IPS-18a (cell line): ENCODE data around the gene ULBP2.
"Not testable (repeated sequence)": the region's sequence is repeated elsewhere in the genome, so short reads cannot be mapped to it uniquely, and the experiment has no call there.

Experiments used
- H3K27ac ChIP-seq: one replicate; pipeline ENCODE4 v1.5.1; 2013; ENCODE audit warnings: low read length
- H3K27me3 ChIP-seq: one replicate; pipeline ENCODE4 v1.6.1; 2013; ENCODE audit warnings: mild to moderate bottlenecking, low read length; ENCODE audit not compliant: control insufficient read depth, insufficient read depth
- H3K36me3 ChIP-seq: one replicate; pipeline ENCODE4 v1.6.1; 2013; ENCODE audit warnings: low read depth, low read length; ENCODE audit not compliant: control insufficient read depth
- H3K4me1 ChIP-seq: one replicate; pipeline ENCODE4 v1.6.1; 2013; ENCODE audit warnings: low read depth, low read length; ENCODE audit not compliant: control insufficient read depth
- H3K4me3 ChIP-seq: one replicate; pipeline ENCODE4 v1.5.1; 2013; ENCODE audit warnings: low read length
- H3K9ac ChIP-seq: one replicate; pipeline ENCODE4 v1.6.1; 2013; ENCODE audit warnings: mild to moderate bottlenecking, low read length, moderate library complexity
- H3K9me3 ChIP-seq: one replicate; pipeline ENCODE4 v1.6.1; 2013; ENCODE audit warnings: low read depth, low read length; ENCODE audit not compliant: control insufficient read depth

ULBP2 gene

GRCh38 chr6:149913085-149913484 is 28.7 kb upstream of the ULBP2 start:
- peaks cover 10% of the 10 kb centered on the region for H3K9me3 ChIP-seq

DNA sequence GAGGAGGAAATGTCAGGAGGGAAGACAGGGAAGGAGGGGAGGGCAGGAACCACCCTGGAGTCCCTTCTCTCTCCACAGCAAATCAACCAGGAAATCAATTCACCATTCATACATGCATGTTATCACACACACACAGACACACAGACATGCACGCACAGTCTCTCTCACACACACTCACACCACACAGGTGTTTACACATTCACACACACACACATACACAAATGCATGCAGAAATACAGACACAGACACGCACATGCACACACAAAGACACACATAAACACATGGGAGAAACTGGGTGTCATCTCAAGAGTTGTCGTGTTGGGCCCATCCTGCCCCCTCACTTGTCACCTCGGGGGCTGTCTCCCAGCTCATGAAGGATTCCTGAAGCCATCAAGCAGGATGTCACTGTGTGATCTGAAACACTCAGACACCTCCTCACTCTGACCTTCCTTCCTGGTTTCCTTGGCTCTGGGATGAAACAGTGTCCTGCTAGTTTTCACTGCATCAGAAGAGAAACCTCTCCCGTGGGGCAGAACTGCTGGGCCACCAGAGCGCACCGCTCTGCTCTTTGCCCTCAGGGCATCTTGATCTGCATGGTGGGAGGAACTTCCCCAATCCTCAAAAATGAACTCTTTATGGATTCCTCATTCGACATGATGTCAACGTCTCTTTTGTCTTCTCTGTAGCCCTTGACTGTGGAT is 28.1 kb upstream of the ULBP2 start:
- Histone ChIP-seq H3K9ac (no peak overlapping the region), H3K36me3 (no peaks in the 10 kb centered on the region), H3K27ac (no peak overlapping the region), H3K27me3 (peaks cover under 1% of the 10 kb centered on the region), H3K9me3 (peaks cover 5% of the 10 kb centered on the region), H3K4me3 (no peak overlapping the region), H3K4me1 (no peaks in the 10 kb centered on the region)

More at GRCh38 chr6:149913085-149913484, 28.7 kb upstream of the ULBP2 start:
- no peaks in the 10 kb centered on the region for H3K4me1 ChIP-seq
- H3K27ac ChIP-seq, result no peak overlapping the region
- no peaks in the 10 kb centered on the region for H3K36me3 ChIP-seq
- no peaks in the 10 kb centered on the region for H3K27me3 ChIP-seq
- H3K9ac ChIP-seq, result no peak overlapping the region
- no peak overlapping the region for H3K4me3 ChIP-seq

- Histone ChIP-seq H3K36me3 (no peaks in the 10 kb centered on the region), H3K9ac (no peak overlapping the region), H3K27ac (no peak overlapping the region), H3K9me3 (no peaks in the 10 kb centered on the region), H3K4me1 (no peaks in the 10 kb centered on the region), H3K4me3 (no peak overlapping the region), H3K27me3 (peaks cover 23% of the 10 kb centered on the region)
Observed at GRCh38 chr6:149915970-149916865, 25.6 kb upstream of the ULBP2 start.

- Histone ChIP-seq H3K36me3 (no peaks in the 10 kb centered on the region), H3K4me3 (no peak overlapping the region), H3K27me3 (peaks cover 38% of the 10 kb centered on the region), H3K27ac (no peak overlapping the region), H3K9me3 (no peaks in the 10 kb centered on the region), H3K4me1 (no peaks in the 10 kb centered on the region), H3K9ac (no peak overlapping the region)
Observed at GRCh38 chr6:149917679-149918078, 24.1 kb upstream of the ULBP2 start.

- no peaks in the 10 kb centered on the region for H3K36me3 ChIP-seq
- no peak overlapping the region for H3K9ac ChIP-seq
- H3K27me3 ChIP-seq, result peaks cover 44% of the 10 kb centered on the region
- no peak overlapping the region for H3K27ac ChIP-seq
- H3K4me1 ChIP-seq, result peaks cover 2% of the 10 kb centered on the region
- H3K4me3 ChIP-seq, result no peak overlapping the region
- no peaks in the 10 kb centered on the region for H3K9me3 ChIP-seq
Observed at GRCh38 chr6:149918151-149918905, 23.5 kb upstream of the ULBP2 start.

GRCh38 chr6:149919126-149919833 is 22.5 kb upstream of the ULBP2 start:
- H3K27ac ChIP-seq, H3K36me3 ChIP-seq, H3K4me3 ChIP-seq, H3K4me1 ChIP-seq, H3K9me3 ChIP-seq, H3K9ac ChIP-seq: not testable (repeated sequence)
- H3K27me3 ChIP-seq, result peaks cover 54% of the 10 kb centered on the region

DNA sequence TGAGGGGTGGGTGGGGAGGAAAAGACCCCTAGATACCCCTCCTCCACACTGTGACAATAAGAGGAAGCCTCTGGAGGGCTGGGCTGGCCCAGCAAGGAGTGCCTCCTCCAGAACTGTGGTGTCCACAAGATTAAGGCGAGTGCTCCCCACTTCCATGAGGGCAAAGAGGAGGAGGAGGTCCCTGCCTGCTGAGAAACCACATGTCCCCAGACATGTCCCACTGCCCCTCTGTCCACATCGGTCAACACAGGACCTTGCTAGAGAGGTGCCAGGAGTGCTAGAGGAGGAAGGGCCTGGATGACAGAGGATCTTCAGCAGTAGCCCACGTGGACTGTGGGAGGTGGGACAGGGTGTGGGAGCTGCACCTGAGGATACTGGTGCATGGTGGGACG is 22.0 kb upstream of the ULBP2 start:
- H3K27me3 ChIP-seq, result peaks cover 59% of the 10 kb centered on the region
- H3K9me3 ChIP-seq, result no peaks in the 10 kb centered on the region
- H3K4me1 ChIP-seq, result peaks cover 4% of the 10 kb centered on the region
- no peak overlapping the region for H3K27ac ChIP-seq
- no peaks in the 10 kb centered on the region for H3K36me3 ChIP-seq
- no peak overlapping the region for H3K4me3 ChIP-seq
- H3K9ac ChIP-seq, result no peak overlapping the region

DNA sequence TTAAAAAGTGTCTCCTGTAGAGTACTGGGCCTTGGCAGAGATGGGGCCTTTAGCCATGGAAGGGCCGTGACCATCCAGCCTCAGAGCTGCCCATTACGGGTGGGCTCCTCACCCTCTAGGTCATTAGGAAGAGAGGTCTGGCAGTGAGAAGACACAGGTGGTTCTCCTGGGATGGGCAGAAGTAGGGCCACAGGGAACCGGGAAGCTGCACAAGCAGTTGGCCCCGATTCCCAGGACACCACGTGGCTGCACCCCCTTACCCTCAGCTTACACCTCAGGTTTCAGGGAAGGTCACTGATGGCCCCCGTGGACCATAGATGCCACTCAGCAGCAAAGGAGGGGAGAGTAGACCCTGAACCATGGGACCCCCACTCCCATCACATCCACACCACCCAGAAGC is 20.5 kb upstream of the ULBP2 start:
- Histone ChIP-seq H3K9me3 (no peaks in the 10 kb centered on the region), H3K36me3 (no peaks in the 10 kb centered on the region), H3K27ac (no peak overlapping the region), H3K4me3 (no peak overlapping the region), H3K9ac (no peak overlapping the region), H3K4me1 (peaks cover 4% of the 10 kb centered on the region), H3K27me3 (peaks cover 74% of the 10 kb centered on the region)

DNA sequence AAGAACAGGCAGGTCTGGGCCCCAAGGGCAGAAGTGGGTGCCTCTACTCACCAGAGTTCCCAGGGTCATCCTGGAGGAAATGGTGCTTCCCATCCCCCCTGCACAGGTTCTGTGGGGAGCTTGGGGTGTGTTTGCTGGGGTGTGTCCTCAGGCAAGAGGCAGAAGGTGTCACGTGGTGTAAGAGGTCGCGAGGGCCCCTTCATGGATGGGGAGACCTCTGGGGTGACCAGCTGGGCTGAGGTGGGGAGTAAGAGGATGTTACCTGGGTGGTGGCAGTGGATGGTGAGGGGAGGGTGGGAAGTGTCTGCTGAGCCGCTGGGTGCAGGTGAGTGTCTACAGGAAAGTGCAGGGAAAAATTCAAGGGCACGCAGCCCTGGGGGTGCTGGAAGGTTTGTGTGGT is 19.7 kb upstream of the ULBP2 start:
- H3K4me1 ChIP-seq, H3K9me3 ChIP-seq, H3K36me3 ChIP-seq, H3K27ac ChIP-seq, H3K9ac ChIP-seq: not testable (repeated sequence)
- Histone ChIP-seq H3K4me3 (peak overlapping the region; percentile 62), H3K27me3 (peaks cover 80% of the 10 kb centered on the region)

DNA sequence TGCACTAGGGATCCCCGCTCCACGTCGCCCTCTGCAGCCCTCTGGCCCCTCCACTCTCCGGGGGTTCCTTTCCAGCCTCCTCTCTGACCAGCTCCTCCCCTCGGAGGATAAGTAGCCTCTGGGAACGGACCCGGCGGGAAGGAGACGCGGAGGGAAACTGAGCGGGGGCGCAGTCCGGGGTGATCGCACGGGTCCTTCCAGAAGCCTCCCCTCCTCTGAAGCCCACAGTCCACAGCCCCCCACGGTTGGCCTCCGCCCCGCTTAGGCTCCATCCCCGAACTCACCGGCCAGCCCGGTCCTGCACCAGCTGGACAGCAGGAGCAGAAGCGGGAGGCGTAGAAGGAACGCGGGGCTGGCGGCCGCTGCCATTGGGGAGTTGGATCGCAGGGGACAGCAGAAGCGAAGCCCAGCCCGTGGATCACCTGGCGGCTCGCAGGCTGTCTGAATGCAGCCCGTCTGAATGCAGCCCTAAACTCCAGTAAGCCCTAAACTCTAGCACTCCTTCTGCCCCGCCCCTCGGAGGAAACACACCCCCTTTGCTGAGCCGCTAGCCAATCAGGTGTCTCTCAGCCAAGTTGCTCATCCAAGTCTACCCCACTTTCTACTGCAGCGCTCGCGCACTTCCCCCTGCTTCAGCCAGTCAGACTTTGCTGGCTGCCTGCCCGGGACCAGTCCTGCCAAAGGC is 19.0 kb upstream of the ULBP2 start, which contains the start of gene RAET1G:
Gene RAET1G, minus strand, starts transcription at position 480 of the 685 bp plus-strand sequence. Its CDS starts 111 bp downstream, at position 369.
- H3K27ac ChIP-seq, result no peak within 1 kb of the TSS
- H3K9ac ChIP-seq, result no peak within 1 kb of the TSS
- peaks cover 80% of the 10 kb centered on the region for H3K27me3 ChIP-seq
- peaks cover 4% of the 10 kb centered on the region for H3K4me1 ChIP-seq
- no peaks in the 10 kb centered on the region for H3K36me3 ChIP-seq
- peak within 1 kb of the TSS; percentile 62 for H3K4me3 ChIP-seq
- H3K9me3 ChIP-seq, result no peaks in the 10 kb centered on the region
